ENCODE results near the gene MAGI2.

DNA sequence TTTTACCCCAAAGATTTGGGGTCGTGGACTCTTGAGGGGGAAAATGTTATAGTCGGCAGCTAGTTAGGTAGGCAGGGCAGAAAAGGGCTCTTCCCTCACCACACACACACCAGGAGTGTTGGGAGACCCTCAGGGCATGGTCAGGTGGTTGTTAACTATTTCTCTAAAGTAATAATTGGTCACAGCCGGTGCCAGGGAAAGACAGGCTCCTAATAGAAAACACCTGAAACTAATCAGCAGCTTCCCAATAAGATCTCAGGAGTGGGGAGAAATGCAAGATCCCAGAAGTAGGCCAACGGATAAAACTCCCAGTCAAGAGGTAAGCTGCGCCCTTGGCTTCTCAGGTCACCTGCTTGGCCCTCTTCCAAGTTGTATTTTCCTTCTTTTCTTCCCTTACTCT lies 1441.8 kb downstream of the MAGI2 start:
- TF ChIP-seq, protein P1, sequence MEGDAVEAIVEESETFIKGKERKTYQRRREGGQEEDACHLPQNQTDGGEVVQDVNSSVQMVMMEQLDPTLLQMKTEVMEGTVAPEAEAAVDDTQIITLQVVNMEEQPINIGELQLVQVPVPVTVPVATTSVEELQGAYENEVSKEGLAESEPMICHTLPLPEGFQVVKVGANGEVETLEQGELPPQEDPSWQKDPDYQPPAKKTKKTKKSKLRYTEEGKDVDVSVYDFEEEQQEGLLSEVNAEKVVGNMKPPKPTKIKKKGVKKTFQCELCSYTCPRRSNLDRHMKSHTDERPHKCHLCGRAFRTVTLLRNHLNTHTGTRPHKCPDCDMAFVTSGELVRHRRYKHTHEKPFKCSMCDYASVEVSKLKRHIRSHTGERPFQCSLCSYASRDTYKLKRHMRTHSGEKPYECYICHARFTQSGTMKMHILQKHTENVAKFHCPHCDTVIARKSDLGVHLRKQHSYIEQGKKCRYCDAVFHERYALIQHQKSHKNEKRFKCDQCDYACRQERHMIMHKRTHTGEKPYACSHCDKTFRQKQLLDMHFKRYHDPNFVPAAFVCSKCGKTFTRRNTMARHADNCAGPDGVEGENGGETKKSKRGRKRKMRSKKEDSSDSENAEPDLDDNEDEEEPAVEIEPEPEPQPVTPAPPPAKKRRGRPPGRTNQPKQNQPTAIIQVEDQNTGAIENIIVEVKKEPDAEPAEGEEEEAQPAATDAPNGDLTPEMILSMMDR (conservative IDR thresholded peaks at IDR 0.05; ENCODE audit: low read depth, low read length), result no peak
- no peak for TF ChIP-seq EZH2 (IDR thresholded peaks at IDR 0.05; ENCODE audit: borderline replicate concordance, low read depth, low read length, poor library complexity, severe bottlenecking)

Data from A673 (cell line).